Fibroblast of the aortic adventitia (primary cell): ENCODE results near the gene CREB5. TPM values are rescaled to one million over a fixed set of nuclear protein-coding genes. Genes with fewer than 3 reads are reported as not detected.

Source experiments
- DNase-seq: peaks from one replicate; pipeline ENCODE4 v3.0.0-alpha.2; 2010; ENCODE audit warnings: low read depth
- H3K4me3 ChIP-seq: 2 replicates; pipeline ENCODE4 v1.5.1; 2011; ENCODE audit warnings: low read depth, mild to moderate bottlenecking, control low read depth, low read length, moderate library complexity
- total RNA-seq: library from RNA; depleted of rRNA; stranded (reverse); fragments of >200 nt; gene quantifications from 2 replicates; pipeline ENCODE4 v1.2.3, GENCODE V29; 2012; ENCODE audit warnings: low replicate concordance
- TF ChIP-seq, protein P1 (sequence below): IDR thresholded peaks from 2 replicates; pipeline ENCODE4 v1.5.1; 2011; ENCODE audit warnings: mild to moderate bottlenecking, low read length, control low read depth, inconsistent platforms; ENCODE audit not compliant: insufficient read depth

Gene CREB5
- total RNA-seq, 1 donor: 5.2 TPM

DNA sequence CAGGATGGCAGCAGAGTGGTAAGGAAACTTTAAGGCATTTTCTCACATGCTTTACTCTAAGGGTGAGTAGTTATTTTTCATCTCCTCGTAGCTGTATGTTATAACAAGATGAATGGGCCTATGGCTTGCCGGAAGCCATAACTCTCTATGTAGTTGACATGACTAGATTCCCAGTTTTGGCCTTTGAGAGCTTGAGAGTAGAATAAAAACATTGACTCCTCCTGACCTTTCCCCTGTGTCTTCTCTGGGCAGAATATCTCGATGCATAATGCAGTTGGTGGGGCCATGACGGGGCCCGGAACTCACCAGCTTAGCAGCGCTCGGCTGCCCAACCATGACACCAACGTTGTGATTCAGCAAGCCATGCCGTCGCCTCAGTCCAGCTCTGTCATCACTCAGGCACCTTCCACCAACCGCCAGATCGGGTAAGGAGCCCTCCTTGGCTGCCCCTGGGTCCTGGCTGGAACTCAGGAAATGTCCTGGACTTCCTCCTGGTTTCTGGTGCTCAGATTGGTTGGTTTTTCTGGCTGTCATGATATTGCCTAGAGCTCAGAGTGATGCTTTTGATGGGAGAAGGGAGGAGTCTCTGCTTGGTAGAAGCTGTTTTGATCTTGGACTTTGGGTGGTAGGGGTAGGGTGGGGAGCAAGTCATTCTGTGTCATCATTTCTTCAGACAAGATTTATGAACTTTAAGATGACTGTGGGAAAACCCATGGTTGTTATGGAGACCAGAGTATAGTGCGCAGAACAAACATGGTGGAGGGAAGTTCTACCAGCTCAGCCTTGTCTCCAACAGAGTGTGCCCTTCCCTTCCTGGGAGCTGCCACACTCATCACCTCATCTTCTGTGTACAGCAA is 158.0 kb downstream of the CREB5 start:
- no peak for DNase-seq
- TF ChIP-seq, protein P1, sequence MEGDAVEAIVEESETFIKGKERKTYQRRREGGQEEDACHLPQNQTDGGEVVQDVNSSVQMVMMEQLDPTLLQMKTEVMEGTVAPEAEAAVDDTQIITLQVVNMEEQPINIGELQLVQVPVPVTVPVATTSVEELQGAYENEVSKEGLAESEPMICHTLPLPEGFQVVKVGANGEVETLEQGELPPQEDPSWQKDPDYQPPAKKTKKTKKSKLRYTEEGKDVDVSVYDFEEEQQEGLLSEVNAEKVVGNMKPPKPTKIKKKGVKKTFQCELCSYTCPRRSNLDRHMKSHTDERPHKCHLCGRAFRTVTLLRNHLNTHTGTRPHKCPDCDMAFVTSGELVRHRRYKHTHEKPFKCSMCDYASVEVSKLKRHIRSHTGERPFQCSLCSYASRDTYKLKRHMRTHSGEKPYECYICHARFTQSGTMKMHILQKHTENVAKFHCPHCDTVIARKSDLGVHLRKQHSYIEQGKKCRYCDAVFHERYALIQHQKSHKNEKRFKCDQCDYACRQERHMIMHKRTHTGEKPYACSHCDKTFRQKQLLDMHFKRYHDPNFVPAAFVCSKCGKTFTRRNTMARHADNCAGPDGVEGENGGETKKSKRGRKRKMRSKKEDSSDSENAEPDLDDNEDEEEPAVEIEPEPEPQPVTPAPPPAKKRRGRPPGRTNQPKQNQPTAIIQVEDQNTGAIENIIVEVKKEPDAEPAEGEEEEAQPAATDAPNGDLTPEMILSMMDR: no peak

DNA sequence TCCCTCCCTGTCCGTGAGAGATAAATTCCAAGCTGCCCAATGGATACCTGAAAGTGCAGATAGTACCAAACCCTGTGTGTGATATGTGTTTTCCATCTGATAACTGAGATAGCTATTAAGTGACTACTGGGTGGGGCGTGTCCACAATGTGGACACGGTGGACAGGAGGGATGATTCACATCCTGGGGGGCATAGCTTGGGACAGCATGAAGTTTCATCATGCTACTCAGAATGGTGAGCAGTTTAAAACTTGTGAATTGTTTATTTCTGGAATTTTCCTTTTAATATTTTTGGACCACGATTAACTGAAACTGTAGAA is 158.6 kb downstream of the CREB5 start:
- TF ChIP-seq, protein P1: no peak
- no peak overlapping the region for H3K4me3 ChIP-seq
- no peak for DNase-seq

More for the DNA sequence above, 158.0 kb downstream of the CREB5 start:
- no peak overlapping the region for H3K4me3 ChIP-seq

DNA sequence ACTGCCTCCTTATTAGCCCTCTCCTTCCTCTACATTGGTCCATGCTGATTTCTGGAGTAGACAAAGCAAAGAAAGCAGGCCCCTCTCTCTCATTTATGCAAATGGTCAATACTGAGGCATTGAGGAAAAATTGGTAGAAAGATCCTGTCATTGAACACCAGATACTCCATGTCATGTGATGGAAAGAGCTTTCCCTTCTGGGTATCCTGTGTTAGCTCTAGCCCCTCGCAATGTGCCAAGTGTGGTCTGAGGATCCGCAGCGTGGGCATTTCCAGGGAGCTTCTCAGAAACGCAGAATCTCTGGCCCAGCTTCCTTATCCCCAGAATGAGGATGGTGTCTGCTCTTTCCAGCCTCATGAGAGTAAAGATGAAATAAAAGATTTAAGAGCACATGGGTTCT is 159.1 kb downstream of the CREB5 start:
- TF ChIP-seq, protein P1: no peak
- no peak for DNase-seq
- H3K4me3 ChIP-seq: no peak overlapping the region

DNA sequence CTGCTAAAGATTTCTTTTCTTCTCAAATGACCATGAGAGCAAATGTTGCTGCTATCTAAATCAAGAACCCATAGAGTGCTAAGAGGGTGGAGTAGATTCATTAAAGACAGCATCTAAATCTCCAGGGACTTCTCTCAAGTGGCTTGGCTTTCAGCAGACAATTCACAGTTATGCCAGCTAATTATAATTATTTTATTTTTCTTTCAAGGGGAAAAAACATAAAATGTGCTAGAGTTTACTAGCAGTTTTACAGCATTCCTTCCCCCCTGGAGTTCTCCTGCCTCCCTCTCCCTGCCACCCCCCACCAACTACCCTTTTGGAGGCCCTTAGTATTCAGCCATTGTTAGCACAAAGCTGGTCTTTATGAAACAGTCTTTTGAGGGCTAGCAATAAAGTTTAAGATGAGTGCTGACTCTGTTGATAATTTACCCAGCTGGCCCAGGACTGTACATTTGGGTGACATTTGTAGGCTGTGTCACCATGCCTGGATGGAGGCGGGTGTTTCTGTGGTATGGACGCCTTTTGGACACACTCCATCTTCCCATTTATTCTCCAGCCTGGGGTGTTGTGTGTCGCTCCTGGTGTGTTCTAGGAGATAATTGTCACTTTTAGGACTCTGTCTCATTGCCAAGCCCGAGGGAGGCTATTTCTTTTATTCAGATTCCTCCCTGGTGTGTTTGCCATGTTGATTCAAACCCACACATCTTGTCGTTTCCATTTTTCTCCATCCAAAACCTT is 160.2 kb downstream of the CREB5 start:
- no peak overlapping the region for H3K4me3 ChIP-seq
- TF ChIP-seq, protein P1: no peak
- no peak for DNase-seq

DNA sequence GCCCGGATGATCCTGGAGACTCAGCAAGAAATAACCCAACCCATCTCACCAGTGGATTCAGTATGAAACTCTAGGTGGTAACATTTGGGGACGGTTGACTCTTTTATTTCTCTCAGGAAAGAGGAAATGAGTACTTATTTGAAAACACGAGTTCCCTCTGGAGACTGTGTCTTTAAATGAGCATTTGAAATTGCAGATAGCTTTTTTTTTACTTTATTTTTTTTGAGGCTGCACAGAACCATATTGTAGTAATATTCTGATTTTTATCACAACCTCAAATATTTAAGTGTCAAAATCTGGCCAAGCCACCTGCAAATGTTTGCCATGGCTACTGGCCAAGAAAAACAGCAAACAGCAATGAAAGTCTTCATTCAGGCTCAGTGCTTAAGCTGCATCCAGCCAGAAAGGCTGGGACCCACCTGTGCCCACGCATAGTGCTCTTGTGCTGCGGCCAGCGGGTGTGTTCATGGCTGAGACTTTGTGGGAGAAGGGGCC is 160.8 kb downstream of the CREB5 start:
- H3K4me3 ChIP-seq: no peak overlapping the region
- peak; percentile 62 for DNase-seq
- TF ChIP-seq, protein P1: no peak

DNA sequence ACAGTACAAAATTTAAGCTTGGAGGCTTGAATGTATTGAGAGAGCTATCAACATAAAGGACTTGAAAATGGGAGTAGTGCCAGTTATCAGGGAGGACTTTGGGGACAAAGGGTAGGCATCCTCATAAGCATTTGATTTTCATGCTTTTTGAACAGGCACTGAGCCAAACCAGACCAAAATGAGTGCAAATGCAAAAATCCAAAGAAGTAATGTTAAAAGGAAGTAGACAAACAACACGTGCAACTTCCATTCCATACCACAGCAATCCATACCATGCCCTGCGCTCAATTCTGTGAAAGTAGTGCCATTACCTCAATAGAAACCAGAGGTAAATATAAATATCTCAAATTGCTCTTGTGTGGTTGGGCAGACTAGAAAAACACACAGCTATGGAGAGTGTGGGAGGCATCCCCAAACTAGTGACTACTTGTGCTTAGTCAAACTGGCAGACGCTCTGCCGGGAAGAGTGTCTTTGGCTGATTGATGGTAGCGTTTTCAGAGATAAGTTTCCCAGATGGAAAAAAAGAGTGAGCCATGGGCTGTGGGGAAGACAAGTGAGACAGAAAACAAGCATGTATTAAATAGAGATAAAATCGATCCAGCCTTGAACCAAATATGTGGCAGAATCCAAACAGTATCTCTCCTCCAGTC is 161.5 kb downstream of the CREB5 start:
- no peak overlapping the region for H3K4me3 ChIP-seq
- TF ChIP-seq, protein P1: no peak
- peak; percentile 25 for DNase-seq
